Measurements from ENCODE around the gene PRDM16. TPM values are rescaled to one million over a fixed set of nuclear protein-coding genes. Genes with fewer than 3 reads are reported as not detected.
"Not testable (repeated sequence)": the region's sequence is repeated elsewhere in the genome, so short reads cannot be mapped to it uniquely, and the experiment has no call there.

The PRDM16 gene
- total RNA-seq, 1 donor from 2014 or later, result 15.9 TPM

DNA sequence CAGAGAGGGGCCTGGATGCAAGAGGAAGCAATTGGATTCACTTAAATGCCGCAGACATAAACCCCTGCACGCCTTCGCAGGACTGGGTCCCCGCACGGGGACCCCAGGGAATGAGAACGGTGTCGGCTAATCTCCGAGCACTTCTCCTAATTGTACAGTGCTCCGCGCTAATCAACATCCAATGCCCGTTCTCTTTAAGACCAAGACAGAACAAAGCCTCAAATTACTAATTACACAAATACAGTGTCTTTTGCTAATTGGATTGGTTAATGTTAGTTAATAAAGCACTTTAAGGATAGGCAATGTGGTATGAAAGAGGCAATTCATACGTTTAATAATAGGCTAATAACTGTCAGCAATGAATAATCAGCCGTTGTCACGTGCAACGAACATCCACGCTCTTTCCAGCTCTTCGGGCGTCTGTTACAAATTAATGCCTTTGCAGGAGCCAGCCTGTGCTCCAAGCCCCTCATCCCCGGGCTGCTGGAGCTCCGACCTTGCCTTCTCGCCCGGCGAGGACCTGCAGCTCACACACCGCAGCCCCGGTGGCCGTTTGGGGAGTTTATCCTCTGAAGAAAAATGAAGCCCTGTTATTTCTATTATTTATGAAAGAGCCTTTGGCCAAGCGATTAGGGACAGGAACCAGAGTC is 157.8 kb downstream of the PRDM16 start:
- DNase-seq (ENCODE audit: low spot score), result no peak

- no peak for DNase-seq (ENCODE audit: low spot score)
Measured at GRCh38 chr1:3227351-3227704, 158.3 kb downstream of the PRDM16 start.

DNA sequence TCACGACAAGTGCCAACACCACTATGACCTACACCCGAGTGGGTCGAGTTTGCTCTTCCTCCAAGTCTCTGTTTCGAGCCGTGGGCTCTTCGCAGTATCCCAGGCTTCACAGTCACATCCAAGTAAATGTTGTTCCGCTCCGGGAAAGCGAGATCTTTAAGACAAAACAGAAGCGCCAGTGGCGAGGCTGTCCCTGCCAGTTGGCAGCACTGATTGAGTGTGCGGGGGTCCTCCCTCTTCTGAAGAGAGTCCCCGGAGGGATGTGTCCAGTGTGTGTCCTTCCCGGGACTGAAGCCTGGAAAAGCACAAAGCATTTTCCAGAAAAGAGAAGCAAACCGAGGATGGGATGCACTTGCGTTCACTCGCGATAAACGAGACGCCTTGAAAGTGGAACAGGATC is 158.9 kb downstream of the PRDM16 start:
- no peak for DNase-seq (ENCODE audit: low spot score)

DNA sequence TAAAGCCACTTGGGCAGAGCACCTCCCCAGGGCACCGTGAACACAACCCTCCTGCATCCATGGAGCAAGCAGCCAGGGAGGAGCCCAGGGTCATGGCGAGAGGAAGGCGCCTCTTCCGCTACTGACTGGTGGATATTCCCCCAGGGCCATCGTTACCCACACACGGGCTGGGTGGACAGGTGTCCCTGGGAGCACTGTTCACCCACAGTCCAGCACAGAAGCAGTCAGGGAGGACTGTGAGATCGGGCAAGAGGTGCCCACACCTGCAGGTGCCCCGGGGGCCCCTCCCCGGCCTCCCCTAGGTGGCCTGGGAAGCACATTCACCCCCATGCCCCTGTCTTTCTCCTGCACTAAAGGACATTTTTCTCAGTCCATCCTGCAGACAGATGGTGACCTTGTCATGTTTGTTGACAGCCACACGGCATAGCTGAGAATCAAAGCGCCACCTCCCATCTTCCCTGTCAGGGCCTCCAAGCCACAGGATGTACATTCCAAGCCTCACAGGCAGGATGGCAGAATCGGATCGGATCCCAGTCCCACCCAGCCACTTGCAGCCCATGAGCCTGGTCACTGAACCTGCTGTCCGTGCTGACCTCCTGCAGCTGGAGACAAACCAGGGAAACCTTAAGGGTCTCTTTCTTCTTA is 160.2 kb downstream of the PRDM16 start:
- no peak for DNase-seq (ENCODE audit: low spot score)

DNA sequence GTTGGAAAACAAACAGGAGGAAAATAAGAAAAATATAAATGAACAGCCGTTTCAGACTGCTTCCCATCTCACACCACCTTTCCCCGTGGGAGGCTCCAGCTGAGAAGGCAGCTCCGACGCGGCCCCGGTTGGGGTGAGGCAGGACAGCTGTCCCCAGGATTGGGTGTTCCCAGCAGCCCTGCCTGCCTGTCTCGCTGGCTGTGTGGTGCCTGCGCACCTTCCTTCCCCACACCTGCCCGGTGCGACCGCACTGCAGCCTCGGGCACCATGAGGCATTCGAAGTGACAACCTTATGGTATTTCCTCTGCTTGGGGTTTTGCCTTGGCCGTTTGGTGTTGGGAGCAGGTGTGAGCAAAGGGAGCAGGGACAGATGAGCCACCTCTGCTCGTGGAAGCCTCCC is 161.6 kb downstream of the PRDM16 start:
- DNase-seq (ENCODE audit: low spot score), result no peak

DNA sequence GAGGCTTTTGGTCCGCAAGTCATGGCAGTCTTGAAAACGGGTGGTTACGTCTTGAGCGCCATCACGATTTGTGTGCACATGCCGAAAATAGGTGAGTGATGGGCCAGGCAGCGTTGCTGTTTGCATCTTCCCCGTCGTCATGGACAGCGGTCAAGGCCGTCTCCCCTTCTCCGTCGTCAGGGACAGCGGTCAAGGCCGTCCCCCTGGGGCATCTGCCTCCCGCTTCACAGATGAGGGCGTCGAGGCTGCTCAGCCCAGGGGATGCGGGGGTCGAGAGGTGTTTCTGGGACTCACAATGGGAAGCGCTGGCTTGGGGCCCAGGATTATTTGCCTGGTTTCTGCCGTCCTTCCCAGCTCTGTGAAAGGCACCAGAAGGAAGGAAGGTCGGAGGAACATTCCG is 162.2 kb downstream of the PRDM16 start:
- no peak for DNase-seq (ENCODE audit: low spot score)

DNA sequence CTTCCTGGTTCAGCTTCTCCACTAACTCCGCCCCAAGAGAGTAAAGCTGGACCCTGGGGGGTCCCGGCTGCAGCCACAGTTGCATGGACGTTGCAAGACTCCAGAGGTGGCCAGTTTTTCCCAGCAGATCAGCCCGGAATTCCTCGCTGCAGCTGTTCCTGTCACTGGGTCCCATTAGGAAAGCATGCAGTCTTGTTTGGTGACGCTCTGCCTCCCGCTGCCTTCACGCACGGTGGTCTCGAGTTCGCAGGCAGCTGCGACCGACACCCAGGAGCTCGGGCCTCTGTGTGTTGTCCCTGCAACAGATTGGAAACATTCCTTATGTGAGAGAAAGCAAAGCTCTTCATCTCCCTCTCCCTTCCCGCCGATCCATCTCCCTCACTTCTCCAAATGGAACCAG is 162.8 kb downstream of the PRDM16 start:
- no peak for DNase-seq (ENCODE audit: low spot score)

GRCh38 chr1:3233031-3233430 is 164.0 kb downstream of the PRDM16 start:
- no peak for DNase-seq (ENCODE audit: low spot score)

DNA sequence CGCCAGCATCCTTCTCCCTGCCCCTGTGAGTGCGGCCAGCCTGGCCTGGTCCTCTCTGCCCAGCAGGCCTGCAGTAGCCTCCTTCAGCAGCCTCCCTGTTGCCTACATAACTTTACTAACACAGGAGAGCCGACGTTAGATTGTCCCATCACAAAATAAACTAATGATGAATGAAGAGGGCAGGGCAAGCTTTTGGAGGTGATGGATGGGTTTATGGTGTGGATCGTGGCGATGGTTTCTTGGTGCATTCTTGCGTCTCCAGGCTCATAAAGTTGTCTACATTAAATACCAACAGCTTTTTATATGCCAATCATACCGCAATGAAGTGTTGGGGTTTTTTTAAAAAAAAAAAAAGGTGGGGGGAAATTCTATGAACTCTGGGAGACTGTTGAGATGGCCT is 164.5 kb downstream of the PRDM16 start:
- no peak for DNase-seq (ENCODE audit: low spot score)

DNA sequence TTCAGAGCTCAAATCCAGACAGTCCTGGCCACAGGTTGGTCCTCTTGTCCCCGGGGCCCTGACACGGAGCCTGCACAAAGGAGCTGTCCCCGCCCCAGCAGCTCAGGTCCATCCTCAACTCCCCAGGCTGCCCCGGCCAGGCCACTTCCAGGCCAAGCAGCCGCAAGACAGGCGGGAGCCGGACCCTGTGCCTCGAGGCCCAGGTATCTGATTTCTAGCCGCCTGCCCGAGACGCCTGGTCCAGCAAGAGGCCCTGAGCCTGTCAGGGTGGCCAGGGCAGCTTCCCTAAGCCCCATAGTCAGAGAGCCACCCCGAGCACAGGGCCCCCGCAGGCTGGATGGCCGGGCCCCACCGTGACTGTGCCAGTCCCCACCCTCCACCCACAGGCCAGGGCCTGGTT is 165.3 kb downstream of the PRDM16 start:
- DNase-seq (ENCODE audit: low spot score), result no peak

GRCh38 chr1:3234956-3235355 is 166.0 kb downstream of the PRDM16 start:
- DNase-seq (ENCODE audit: low spot score), result no peak

- no peak for DNase-seq (ENCODE audit: low spot score)
Measured at GRCh38 chr1:3235496-3235895, 166.5 kb downstream of the PRDM16 start.

DNA sequence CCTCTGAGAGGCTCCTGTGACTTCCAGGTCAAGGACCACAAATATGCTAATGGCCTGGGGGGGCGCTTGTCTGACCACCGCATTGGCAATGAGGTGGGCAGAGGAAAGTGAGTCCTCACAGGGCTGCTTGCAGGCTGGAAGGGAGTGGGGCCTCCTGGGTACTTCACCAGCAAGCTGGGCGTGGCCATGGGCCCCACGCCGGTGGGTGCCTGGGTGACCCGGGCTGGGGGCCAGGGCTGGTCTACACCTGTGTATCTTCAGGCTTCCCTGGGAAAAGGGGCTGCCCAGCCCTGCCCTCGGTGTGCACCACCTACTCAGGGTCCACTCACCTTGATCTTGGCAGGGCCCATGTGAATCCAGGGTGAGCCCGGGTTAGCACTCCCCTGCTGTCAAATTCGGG is 167.4 kb downstream of the PRDM16 start:
- no peak for DNase-seq (ENCODE audit: low spot score)

DNA sequence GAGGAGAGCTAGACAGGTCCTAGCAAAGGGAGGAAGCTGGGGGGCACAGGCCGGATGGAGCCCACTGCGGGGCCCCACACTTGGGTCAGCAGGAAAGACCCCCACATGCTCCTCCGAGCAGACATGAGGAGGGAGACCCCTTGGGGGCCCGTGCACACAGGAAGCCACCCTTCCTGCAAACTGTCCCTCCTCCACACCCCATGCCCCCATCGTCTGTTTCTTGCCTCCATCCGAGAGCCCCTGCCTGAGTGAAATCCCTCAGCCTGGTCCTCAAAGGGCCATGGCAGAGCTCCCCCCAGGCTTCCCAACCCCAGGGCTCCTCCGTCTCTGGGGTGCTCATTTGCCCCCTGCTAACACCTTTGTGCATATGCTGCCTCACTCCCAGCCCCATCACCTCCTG is 168.0 kb downstream of the PRDM16 start:
- no peak for DNase-seq (ENCODE audit: low spot score)

DNA sequence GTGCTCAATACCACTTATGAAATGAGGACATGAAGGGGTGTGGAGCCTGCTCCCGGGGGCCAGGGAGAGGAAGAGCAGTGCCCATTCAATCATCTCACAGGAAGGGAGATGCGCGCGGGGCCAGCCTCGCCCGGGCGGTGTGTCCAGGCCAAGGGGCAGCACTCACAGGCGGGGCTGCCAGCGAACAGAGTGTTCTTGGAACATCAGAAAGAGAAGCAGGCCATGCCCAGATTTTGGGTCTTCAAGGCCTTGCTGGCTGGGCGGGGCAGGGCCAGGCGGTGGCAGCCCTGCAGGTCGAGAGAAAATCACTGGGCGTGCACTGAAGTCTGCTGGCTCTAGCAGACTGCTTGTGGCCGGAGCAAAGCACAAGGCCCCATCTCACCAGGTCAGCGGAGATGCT is 168.6 kb downstream of the PRDM16 start:
- DNase-seq (ENCODE audit: low spot score), result no peak

GRCh38 chr1:3237994-3238702 is 169.1 kb downstream of the PRDM16 start:
- no peak for DNase-seq (ENCODE audit: low spot score)

DNA sequence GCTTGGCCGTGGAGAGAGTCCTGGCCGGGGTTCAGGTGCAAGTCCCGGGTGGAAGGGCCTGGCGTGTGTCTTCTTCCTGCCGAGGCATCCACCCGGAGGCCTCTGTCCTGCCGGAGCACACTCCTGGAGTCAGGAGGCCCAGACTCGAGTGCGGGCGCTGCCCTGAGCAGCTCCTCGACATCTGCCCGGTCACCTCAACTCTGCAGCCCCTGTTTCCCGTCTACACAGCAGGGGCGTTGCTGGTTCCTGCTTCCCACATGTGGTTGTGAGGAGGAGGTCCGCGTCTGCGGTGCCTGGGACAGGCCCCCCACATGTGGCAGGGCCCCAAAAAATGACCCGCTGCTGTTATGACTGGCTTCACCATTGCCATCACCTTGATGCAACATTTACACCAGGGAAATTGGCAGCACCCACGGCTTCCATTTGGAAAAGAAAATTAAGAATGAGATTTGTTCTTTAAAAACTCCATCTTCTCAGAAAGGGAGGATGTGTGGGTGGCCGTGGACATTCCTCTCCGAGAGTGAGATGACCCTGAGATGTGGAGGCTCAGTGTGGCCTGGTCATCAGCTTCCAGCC is 169.8 kb downstream of the PRDM16 start:
- DNase-seq (ENCODE audit: low spot score), result no peak

DNA sequence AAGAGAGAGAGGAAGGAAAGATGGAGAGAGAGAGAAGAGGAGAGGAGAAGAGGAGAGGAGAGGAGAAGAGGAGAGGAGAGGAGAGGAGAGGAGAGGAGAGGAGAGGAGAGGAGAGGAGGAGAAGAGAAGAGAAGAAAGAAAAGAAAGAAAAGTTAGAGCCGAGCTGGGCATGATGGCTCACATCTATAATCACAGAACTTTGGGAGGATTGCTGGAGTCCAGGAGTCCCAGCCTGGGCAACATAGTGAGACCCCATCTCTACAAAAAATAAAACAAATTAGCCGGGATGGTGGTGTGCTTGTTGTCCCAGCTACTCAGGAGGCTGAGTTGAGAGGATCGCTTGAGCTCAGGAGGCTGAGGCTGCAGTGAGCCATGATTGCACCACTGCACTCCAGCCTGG is 171.0 kb downstream of the PRDM16 start:
- not testable (repeated sequence) for DNase-seq (ENCODE audit: low spot score)

DNA sequence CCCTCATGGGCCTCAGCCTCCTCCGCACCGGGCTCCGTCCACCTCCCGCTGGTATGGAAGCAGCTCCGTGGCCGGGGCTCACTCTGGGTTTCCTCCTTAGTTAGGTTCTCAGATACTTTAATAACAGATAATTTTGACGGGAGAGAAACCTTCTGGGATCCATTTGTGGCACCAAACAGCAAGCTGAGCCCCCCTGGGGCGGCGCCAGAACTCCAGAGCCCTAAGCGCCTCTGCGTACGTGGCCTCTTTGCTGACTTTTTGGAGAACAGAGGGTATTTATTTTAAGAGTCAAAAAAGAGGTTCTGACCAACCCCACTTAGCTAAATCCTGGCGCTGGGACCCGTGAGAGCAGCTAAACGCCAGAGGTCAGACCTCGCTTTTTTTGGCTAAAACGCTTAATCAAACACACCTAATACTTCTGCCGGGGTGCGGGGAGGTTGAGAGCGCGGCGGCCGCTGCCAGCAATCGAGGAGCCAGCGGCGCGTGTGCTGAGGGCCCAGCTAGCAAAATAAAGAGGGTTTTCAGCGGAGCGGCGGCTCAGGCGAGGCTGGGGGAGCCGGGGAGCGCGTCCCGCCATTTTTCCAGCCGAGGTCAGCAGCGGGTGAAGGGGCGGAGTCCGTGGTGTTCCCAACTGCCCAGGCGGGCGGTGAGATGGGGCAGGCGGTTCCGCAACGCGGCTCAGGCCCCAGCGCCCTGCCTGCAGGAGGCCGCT is 171.7 kb downstream of the PRDM16 start:
- no peak for DNase-seq (ENCODE audit: low spot score)

GRCh38 chr1:3241236-3241550 is 172.2 kb downstream of the PRDM16 start:
- no peak for DNase-seq (ENCODE audit: low spot score)

GRCh38 chr1:3241673-3242407 is 172.8 kb downstream of the PRDM16 start:
- DNase-seq (ENCODE audit: low spot score), result no peak
